ENCODE data around the gene ADGRE2.
"Not testable (repeated sequence)": the region's sequence is repeated elsewhere in the genome, so short reads cannot be mapped to it uniquely, and the experiment has no call there.

The ADGRE2 gene

GRCh38 chr19:14778110-14778845 is at the start of gene ADGRE2:
TSS of gene ADGRE2 (minus strand) at chr19:14778560. CDS start at chr19:14776756, 1,804 bp downstream.
- H3K27ac ChIP-seq (ENCODE audit: low read depth, low read length, poor library complexity, severe bottlenecking); H3K4me2 ChIP-seq (ENCODE audit: low read length): not testable (repeated sequence)

GRCh38 chr19:14826006-14826405 is 47.6 kb upstream of the ADGRE2 start:
- Histone ChIP-seq H3K9me3 (ENCODE audit: low read length) (no peaks in the 10 kb centered on the region), H3K9me2 (ENCODE audit: low read depth, low read length) (no peaks in the 10 kb centered on the region), H3K79me2 (ENCODE audit: insufficient read depth, low read length) (no peaks in the 10 kb centered on the region), H3K27me3 (ENCODE audit: insufficient read depth, low read length) (no peaks in the 10 kb centered on the region), H3F3A (ENCODE audit: insufficient read depth, low read length) (no peaks in the 10 kb centered on the region), H4K20me1 (ENCODE audit: insufficient read depth, low read length) (no peaks in the 10 kb centered on the region), H3K27ac (ENCODE audit: low read depth, low read length, poor library complexity, severe bottlenecking) (no peak overlapping the region), H3K4me3 (ENCODE audit: low read depth, low read length, poor library complexity, severe bottlenecking) (no peak overlapping the region), H2AFZ (ENCODE audit: low read length) (no peak overlapping the region), H3K4me2 (ENCODE audit: low read length) (no peak overlapping the region), H3K9ac (ENCODE audit: low read length) (no peak overlapping the region), H3K4me1 (ENCODE audit: insufficient read depth, low read length, severe bottlenecking) (no peaks in the 10 kb centered on the region), H3K36me3 (ENCODE audit: insufficient read depth, low read length) (no peaks in the 10 kb centered on the region)
- no peak for TF ChIP-seq CTCF (IDR thresholded peaks at IDR 0.05; ENCODE audit: low read length)
- TF ChIP-seq EZH2 (IDR thresholded peaks at IDR 0.05; ENCODE audit: borderline replicate concordance, low read length), result no peak

More at GRCh38 chr19:14778110-14778845, at the start of gene ADGRE2:
- not testable (repeated sequence) for H2AFZ ChIP-seq (ENCODE audit: low read length); H3F3A ChIP-seq (ENCODE audit: insufficient read depth, low read length); H3K9me2 ChIP-seq (ENCODE audit: low read depth, low read length); H3K9ac ChIP-seq (ENCODE audit: low read length); H3K27me3 ChIP-seq (ENCODE audit: insufficient read depth, low read length); H3K4me1 ChIP-seq (ENCODE audit: insufficient read depth, low read length, severe bottlenecking); H3K4me3 ChIP-seq (ENCODE audit: low read depth, low read length, poor library complexity, severe bottlenecking); H3K9me3 ChIP-seq (ENCODE audit: low read length); H4K20me1 ChIP-seq (ENCODE audit: insufficient read depth, low read length); H3K36me3 ChIP-seq (ENCODE audit: insufficient read depth, low read length); H3K79me2 ChIP-seq (ENCODE audit: insufficient read depth, low read length)

GRCh38 chr19:14821937-14822336 is 43.6 kb upstream of the ADGRE2 start:
- Histone ChIP-seq H3K9me2 (ENCODE audit: low read depth, low read length) (no peaks in the 10 kb centered on the region), H3K9me3 (ENCODE audit: low read length) (no peaks in the 10 kb centered on the region), H3K79me2 (ENCODE audit: insufficient read depth, low read length) (no peaks in the 10 kb centered on the region), H4K20me1 (ENCODE audit: insufficient read depth, low read length) (no peaks in the 10 kb centered on the region), H3F3A (ENCODE audit: insufficient read depth, low read length) (no peaks in the 10 kb centered on the region), H3K4me3 (ENCODE audit: low read depth, low read length, poor library complexity, severe bottlenecking) (no peak overlapping the region), H3K27me3 (ENCODE audit: insufficient read depth, low read length) (no peaks in the 10 kb centered on the region), H3K36me3 (ENCODE audit: insufficient read depth, low read length) (no peaks in the 10 kb centered on the region), H3K4me1 (ENCODE audit: insufficient read depth, low read length, severe bottlenecking) (no peaks in the 10 kb centered on the region), H2AFZ (ENCODE audit: low read length) (no peak overlapping the region), H3K27ac (ENCODE audit: low read depth, low read length, poor library complexity, severe bottlenecking) (no peak overlapping the region), H3K4me2 (ENCODE audit: low read length) (no peak overlapping the region), H3K9ac (ENCODE audit: low read length) (no peak overlapping the region)
- TF ChIP-seq CTCF (IDR thresholded peaks at IDR 0.05; ENCODE audit: low read length), result no peak
- TF ChIP-seq EZH2 (IDR thresholded peaks at IDR 0.05; ENCODE audit: borderline replicate concordance, low read length), result no peak

- Histone ChIP-seq H3F3A (ENCODE audit: insufficient read depth, low read length) (no peaks in the 10 kb centered on the region), H3K4me3 (ENCODE audit: low read depth, low read length, poor library complexity, severe bottlenecking) (no peak overlapping the region), H2AFZ (ENCODE audit: low read length) (no peak overlapping the region), H3K79me2 (ENCODE audit: insufficient read depth, low read length) (no peaks in the 10 kb centered on the region), H3K4me1 (ENCODE audit: insufficient read depth, low read length, severe bottlenecking) (no peaks in the 10 kb centered on the region), H4K20me1 (ENCODE audit: insufficient read depth, low read length) (no peaks in the 10 kb centered on the region), H3K27ac (ENCODE audit: low read depth, low read length, poor library complexity, severe bottlenecking) (no peak overlapping the region), H3K4me2 (ENCODE audit: low read length) (no peak overlapping the region), H3K27me3 (ENCODE audit: insufficient read depth, low read length) (no peaks in the 10 kb centered on the region), H3K9ac (ENCODE audit: low read length) (no peak overlapping the region), H3K9me2 (ENCODE audit: low read depth, low read length) (no peaks in the 10 kb centered on the region), H3K36me3 (ENCODE audit: insufficient read depth, low read length) (no peaks in the 10 kb centered on the region), H3K9me3 (ENCODE audit: low read length) (no peaks in the 10 kb centered on the region)
- TF ChIP-seq EZH2 (IDR thresholded peaks at IDR 0.05; ENCODE audit: borderline replicate concordance, low read length), result no peak
- no peak for TF ChIP-seq CTCF (IDR thresholded peaks at IDR 0.05; ENCODE audit: low read length)
Observed at GRCh38 chr19:14818588-14818987, 40.2 kb upstream of the ADGRE2 start.

Data from OCI-LY1 (cell line).